Trophoblast cell (in vitro differentiated cells and primary cell): ENCODE results near the gene ACSL1.

ENCODE experiments used
- DNase-seq, 2 donors: peaks; one replicate each; pipeline ENCODE4 v3.0.0-alpha.2; 2016
- H2AFZ ChIP-seq: 2 replicates; pipeline ENCODE4 v1.6.1; 2013; ENCODE audit warnings: low read length, moderate library complexity, mild to moderate bottlenecking; ENCODE audit not compliant: insufficient read depth, poor library complexity
- H2AK5ac ChIP-seq: 2 replicates; pipeline ENCODE4 v1.6.1; 2013; ENCODE audit warnings: mild to moderate bottlenecking, low read length
- H2BK120ac ChIP-seq: 2 replicates; pipeline ENCODE4 v1.6.1; 2013; ENCODE audit warnings: low read length, mild to moderate bottlenecking, moderate library complexity; ENCODE audit not compliant: insufficient read depth, poor library complexity
- H2BK12ac ChIP-seq: 2 replicates; pipeline ENCODE4 v1.6.1; 2013; ENCODE audit warnings: mild to moderate bottlenecking, low read length, moderate library complexity
- H2BK5ac ChIP-seq: 2 replicates; pipeline ENCODE4 v1.6.1; 2013; ENCODE audit warnings: low read length, low read depth, moderate library complexity, mild to moderate bottlenecking; ENCODE audit not compliant: poor library complexity
- H3K14ac ChIP-seq: 2 replicates; pipeline ENCODE4 v1.6.1; 2013; ENCODE audit warnings: mild to moderate bottlenecking, low read length
- H3K18ac ChIP-seq: 2 replicates; pipeline ENCODE4 v1.6.1; 2013; ENCODE audit warnings: mild to moderate bottlenecking, low read length
- H3K23ac ChIP-seq: 2 replicates; pipeline ENCODE4 v1.6.1; 2013; ENCODE audit warnings: low read length
- H3K27ac ChIP-seq: 2 replicates; pipeline ENCODE4 v1.5.1; 2013; ENCODE audit warnings: low read depth, mild to moderate bottlenecking, inconsistent platforms, low read length, moderate library complexity
- H3K27me3 ChIP-seq: 2 replicates; pipeline ENCODE4 v1.6.1; 2013; ENCODE audit warnings: inconsistent platforms, mild to moderate bottlenecking, low read length, moderate library complexity; ENCODE audit not compliant: insufficient read depth
- H3K36me3 ChIP-seq, 2 experiments: 1 replicate in 1 of 2; 2 replicates in 1 of 2; pipeline ENCODE4 v1.6.1; 2013; ENCODE audit warnings: low read length in 2 of 2, mild to moderate bottlenecking in 2 of 2, moderate library complexity in 1 of 2; ENCODE audit not compliant: insufficient read depth in 2 of 2, control insufficient read depth in 1 of 2
- H3K4ac ChIP-seq: 2 replicates; pipeline ENCODE4 v1.6.1; 2013; ENCODE audit warnings: low read depth, mild to moderate bottlenecking, low read length, moderate library complexity
- H3K4me1 ChIP-seq, 2 experiments: 1 replicate in 1 of 2; 2 replicates in 1 of 2; pipeline ENCODE4 v1.6.1; 2013; ENCODE audit warnings: low read length in 2 of 2, mild to moderate bottlenecking in 2 of 2, moderate library complexity in 1 of 2; ENCODE audit not compliant: insufficient read depth in 2 of 2, control insufficient read depth in 1 of 2
- H3K4me2 ChIP-seq: 2 replicates; pipeline ENCODE4 v1.6.1; 2013; ENCODE audit warnings: inconsistent platforms, mild to moderate bottlenecking, low read length, moderate library complexity
- H3K4me3 ChIP-seq: 2 replicates; pipeline ENCODE4 v1.5.1; 2013; ENCODE audit warnings: mild to moderate bottlenecking, low read depth, low read length, inconsistent platforms
- H3K79me1 ChIP-seq: one replicate; pipeline ENCODE4 v1.6.1; 2013; ENCODE audit warnings: low read length
- H3K79me2 ChIP-seq: 2 replicates; pipeline ENCODE4 v1.6.1; 2013; ENCODE audit warnings: low read length, mild to moderate bottlenecking; ENCODE audit not compliant: control insufficient read depth, insufficient read depth, poor library complexity
- H3K9ac ChIP-seq: 2 replicates; pipeline ENCODE4 v1.6.1; 2013; ENCODE audit warnings: mild to moderate bottlenecking, low read length
- H3K9me3 ChIP-seq: 2 replicates; pipeline ENCODE4 v1.6.1; 2013; ENCODE audit warnings: low read depth, mild to moderate bottlenecking, control low read depth, inconsistent platforms, low read length; ENCODE audit not compliant: insufficient read depth
- H4K12ac ChIP-seq: 2 replicates; pipeline ENCODE4 v1.6.1; 2013; ENCODE audit warnings: low read depth, mild to moderate bottlenecking, low read length, moderate library complexity
- H4K8ac ChIP-seq: 2 replicates; pipeline ENCODE4 v1.6.1; 2013; ENCODE audit warnings: low read depth, mild to moderate bottlenecking, low read length, moderate library complexity
- H4K91ac ChIP-seq: one replicate; pipeline ENCODE4 v1.6.1; 2013; ENCODE audit warnings: low read depth, mild to moderate bottlenecking, low read length, moderate library complexity
- WGBS: extraction: QIAGEN DNeasy Blood & Tissue Kit; methylation state at CpG from one replicate; pipeline ENCODE4 v1.1.7; 2013; ENCODE audit warnings: missing lambda C conversion rate; ENCODE audit not compliant: insufficient read length, insufficient coverage; ENCODE audit errors: extremely low coverage; 5-methylcytosine and 5-hydroxymethylcytosine counted together

The ACSL1 gene

DNA sequence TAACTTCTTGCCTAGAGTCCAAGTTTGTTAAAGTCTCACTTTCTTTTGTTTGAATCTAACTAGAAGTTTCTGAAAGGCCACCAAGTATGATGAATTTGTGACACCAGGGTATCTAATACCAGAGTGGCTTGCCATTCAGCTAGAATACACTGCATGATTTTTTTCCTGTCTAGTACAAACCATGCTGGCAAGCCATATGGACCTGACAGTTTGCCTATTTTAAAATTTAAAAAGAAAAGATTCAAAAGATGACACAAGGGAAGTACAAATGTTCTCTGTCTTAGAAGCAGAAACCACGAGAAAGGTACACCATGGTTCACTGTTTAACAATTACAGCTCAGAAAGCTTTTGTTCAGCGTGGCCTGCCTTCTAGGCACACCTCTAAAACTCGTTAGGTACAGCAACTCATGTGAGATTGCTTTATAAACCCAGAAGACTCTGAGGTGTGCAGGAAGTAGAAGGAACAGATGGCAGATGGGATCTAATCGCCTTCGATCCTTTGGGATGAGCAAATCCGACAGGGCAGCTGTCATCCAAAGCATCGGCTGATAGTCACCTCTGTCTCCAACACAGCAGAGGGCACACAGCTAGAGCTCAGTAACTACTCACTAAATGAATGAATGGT is 56.5 kb downstream of the ACSL1 start:
- no CpG with 5 or more reads among the region's 7 CpGs for WGBS
- H3K4me2 ChIP-seq = no peak overlapping the region
- H3K18ac ChIP-seq = no peak overlapping the region
- H3K9me3 ChIP-seq = peaks cover 3% of the 10 kb centered on the region
- no peaks in the 10 kb centered on the region for H3K79me2 ChIP-seq
- H2AFZ ChIP-seq = no peak overlapping the region
- H2BK12ac ChIP-seq = no peak overlapping the region
- H3K36me3 ChIP-seq = peaks cover 0 to 2% of the 10 kb centered on the region in 2 experiments
- H3K23ac ChIP-seq = no peak overlapping the region
- no peak for DNase-seq
- peaks cover 0 to 2% of the 10 kb centered on the region in 2 experiments for H3K4me1 ChIP-seq
- no peak overlapping the region for H4K8ac ChIP-seq
- H3K4me3 ChIP-seq = no peak overlapping the region
- no peak overlapping the region for H3K14ac ChIP-seq
- no peak overlapping the region for H3K4ac ChIP-seq
- no peak overlapping the region for H3K9ac ChIP-seq
- H2BK120ac ChIP-seq = no peak overlapping the region
- no peaks in the 10 kb centered on the region for H3K27me3 ChIP-seq
- H2BK5ac ChIP-seq = no peak overlapping the region
- H4K91ac ChIP-seq = no peak overlapping the region
- no peaks in the 10 kb centered on the region for H3K79me1 ChIP-seq
- H4K12ac ChIP-seq = no peak overlapping the region
- no peak overlapping the region for H2AK5ac ChIP-seq
- H3K27ac ChIP-seq = no peak overlapping the region

GRCh38 chr4:184768296-184768695 is 57.5 kb downstream of the ACSL1 start:
- no CpG with 5 or more reads among the region's 5 CpGs for WGBS
- no peak overlapping the region for H4K12ac ChIP-seq
- no peak overlapping the region for H3K18ac ChIP-seq
- H3K4ac ChIP-seq = no peak overlapping the region
- H3K36me3 ChIP-seq = peaks cover 0 to 2% of the 10 kb centered on the region in 2 experiments
- no peaks in the 10 kb centered on the region for H3K27me3 ChIP-seq
- H3K79me1 ChIP-seq = no peaks in the 10 kb centered on the region
- no peak overlapping the region for H3K27ac ChIP-seq
- H3K4me1 ChIP-seq = peaks cover 0 to 2% of the 10 kb centered on the region in 2 experiments
- H2BK120ac ChIP-seq = no peak overlapping the region
- H3K9me3 ChIP-seq = peaks cover 3% of the 10 kb centered on the region
- no peaks in the 10 kb centered on the region for H3K79me2 ChIP-seq
- H2AFZ ChIP-seq = no peak overlapping the region
- no peak overlapping the region for H3K4me2 ChIP-seq
- no peak overlapping the region for H4K91ac ChIP-seq
- no peak overlapping the region for H2BK5ac ChIP-seq
- no peak overlapping the region for H4K8ac ChIP-seq
- H3K14ac ChIP-seq = no peak overlapping the region
- no peak overlapping the region for H2BK12ac ChIP-seq
- DNase-seq = no peak
- H2AK5ac ChIP-seq = no peak overlapping the region
- no peak overlapping the region for H3K9ac ChIP-seq
- no peak overlapping the region for H3K4me3 ChIP-seq
- H3K23ac ChIP-seq = no peak overlapping the region

DNA sequence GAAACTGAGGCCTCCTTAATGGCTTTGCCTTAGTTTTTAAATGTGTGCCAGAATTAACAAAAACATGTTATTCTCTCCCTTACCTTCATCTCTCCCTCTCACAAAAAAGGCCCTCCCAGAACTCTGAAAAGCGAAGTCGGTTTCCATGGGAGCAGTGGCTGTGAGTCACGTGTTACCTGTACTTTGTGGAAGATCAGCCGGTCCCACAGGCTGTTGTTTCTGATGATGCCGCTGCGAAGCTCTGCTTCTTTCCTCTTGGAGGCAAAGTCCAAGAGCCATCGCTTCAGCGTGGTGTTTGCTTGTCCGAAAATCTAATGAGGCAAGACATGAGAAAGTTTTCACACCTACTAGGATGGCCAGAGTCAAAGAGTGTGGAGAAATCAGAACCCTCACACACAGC is 59.3 kb downstream of the ACSL1 start:
- Histone ChIP-seq H3K23ac (no peak overlapping the region), H3K4ac (no peak overlapping the region), H3K27me3 (no peaks in the 10 kb centered on the region), H3K14ac (no peak overlapping the region), H2AFZ (no peak overlapping the region), H3K9me3 (peaks cover 3% of the 10 kb centered on the region), H3K27ac (no peak overlapping the region), H2BK12ac (no peak overlapping the region), H2BK120ac (no peak overlapping the region), H3K79me1 (no peaks in the 10 kb centered on the region), H3K36me3 (peaks cover 0 to 2% of the 10 kb centered on the region in 2 experiments), H4K91ac (no peak overlapping the region), H4K8ac (no peak overlapping the region), H3K79me2 (no peaks in the 10 kb centered on the region), H2BK5ac (no peak overlapping the region), H3K18ac (no peak overlapping the region), H3K4me1 (peaks cover 0 to 2% of the 10 kb centered on the region in 2 experiments), H3K4me2 (no peak overlapping the region), H2AK5ac (no peak overlapping the region), H3K9ac (no peak overlapping the region), H4K12ac (no peak overlapping the region), H3K4me3 (no peak overlapping the region)
- DNase-seq = no peak
- no CpG with 5 or more reads among the region's 9 CpGs for WGBS

- no peak overlapping the region for H2AFZ ChIP-seq
- no peak overlapping the region for H3K4me2 ChIP-seq
- no peak overlapping the region for H2BK12ac ChIP-seq
- H3K79me1 ChIP-seq = no peaks in the 10 kb centered on the region
- H3K79me2 ChIP-seq = no peaks in the 10 kb centered on the region
- no peak overlapping the region for H3K4ac ChIP-seq
- H2BK5ac ChIP-seq = no peak overlapping the region
- WGBS = no CpG with 5 or more reads among the region's 21 CpGs
- H3K23ac ChIP-seq = no peak overlapping the region
- no peak overlapping the region for H4K91ac ChIP-seq
- H3K4me1 ChIP-seq = peaks cover 0 to 2% of the 10 kb centered on the region in 2 experiments
- H3K18ac ChIP-seq = no peak overlapping the region
- peaks cover 3% of the 10 kb centered on the region for H3K9me3 ChIP-seq
- no peak overlapping the region for H4K8ac ChIP-seq
- H2AK5ac ChIP-seq = no peak overlapping the region
- no peaks in the 10 kb centered on the region for H3K27me3 ChIP-seq
- no peak overlapping the region for H2BK120ac ChIP-seq
- H3K27ac ChIP-seq = no peak overlapping the region
- H3K4me3 ChIP-seq = no peak overlapping the region
- H3K36me3 ChIP-seq = peaks cover 0 to 2% of the 10 kb centered on the region in 2 experiments
- H3K14ac ChIP-seq = no peak overlapping the region
- peak in 1 of 2 donors; percentile 37 for DNase-seq
- H4K12ac ChIP-seq = no peak overlapping the region
- H3K9ac ChIP-seq = no peak overlapping the region
Measured at GRCh38 chr4:184765473-184766340, 60.1 kb downstream of the ACSL1 start.
